HG02623 (cell line): ENCODE measurements around the gene NDUFA5.
A peak's percentile ranks its signal among the peaks of the same experiment; 100 is the strongest.
"Not testable (repeated sequence)": the region's sequence is repeated elsewhere in the genome, so short reads cannot be mapped to it uniquely, and the experiment has no call there.

Experiments
- ATAC-seq: cut with Tn5 transposase; IDR thresholded peaks from one replicate; pipeline ENCODE4 v1.9.1; 2021; ENCODE audit warnings: moderate library complexity; ENCODE audit not compliant: unreplicated experiment

NDUFA5 gene

DNA sequence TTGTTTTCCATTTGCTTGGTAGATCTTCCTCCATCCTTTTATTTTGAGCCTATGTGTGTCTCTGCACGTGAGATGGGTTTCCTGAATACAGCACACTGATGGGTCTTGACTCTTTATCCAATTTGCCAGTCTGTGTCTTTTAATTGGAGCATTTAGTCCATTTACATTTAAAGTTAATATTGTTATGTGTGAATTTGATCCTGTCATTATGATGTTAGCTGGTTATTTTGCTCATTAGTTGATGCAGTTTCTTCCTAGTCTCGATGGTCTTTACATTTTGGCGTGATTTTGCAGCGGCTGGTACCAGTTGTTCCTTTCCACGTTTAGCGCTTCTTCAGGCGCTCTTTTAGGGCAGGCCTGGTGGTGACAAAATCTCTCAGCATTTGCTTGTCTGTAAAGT is 31.1 kb downstream of the NDUFA5 start:
- ATAC-seq: not testable (repeated sequence)

DNA sequence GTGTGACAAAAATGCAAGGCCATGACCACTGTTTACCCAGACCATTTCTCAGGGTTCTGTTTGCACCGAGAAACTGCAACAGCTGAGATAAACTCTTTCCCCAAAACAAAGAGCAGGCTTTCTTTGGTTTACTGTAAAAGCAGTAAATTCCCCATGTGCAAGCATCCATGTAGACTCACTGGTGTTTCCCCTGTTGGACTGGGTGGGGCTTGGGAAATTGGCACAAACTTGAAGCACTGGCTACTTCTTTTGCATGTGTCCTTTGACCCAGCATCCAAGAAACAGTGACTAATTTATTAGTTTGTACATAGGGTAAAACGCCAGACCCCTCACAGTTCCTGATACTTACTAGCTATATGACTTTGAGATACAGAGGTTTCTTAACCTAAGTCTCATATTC is 35.6 kb downstream of the NDUFA5 start:
- no peak for ATAC-seq

DNA sequence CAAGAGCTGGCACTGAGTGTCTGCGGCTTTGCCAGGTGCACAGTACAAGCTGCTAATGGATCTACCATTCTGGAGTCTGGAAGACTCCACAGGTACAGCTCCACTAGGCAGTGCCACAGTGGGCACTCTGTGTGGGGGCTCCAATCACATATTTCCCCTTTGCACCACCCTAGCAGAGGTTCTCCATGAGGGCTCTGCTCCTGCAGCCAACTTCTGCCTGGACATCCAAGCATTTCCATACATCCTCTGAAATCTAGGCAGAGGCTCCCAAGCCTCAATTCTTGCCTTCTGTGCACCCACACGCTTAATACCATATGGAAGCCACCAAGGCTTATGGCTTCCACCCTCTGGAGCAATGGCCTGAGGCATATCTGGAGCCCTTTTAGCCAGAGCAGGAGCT is 52.4 kb downstream of the NDUFA5 start:
- ATAC-seq: no peak

DNA sequence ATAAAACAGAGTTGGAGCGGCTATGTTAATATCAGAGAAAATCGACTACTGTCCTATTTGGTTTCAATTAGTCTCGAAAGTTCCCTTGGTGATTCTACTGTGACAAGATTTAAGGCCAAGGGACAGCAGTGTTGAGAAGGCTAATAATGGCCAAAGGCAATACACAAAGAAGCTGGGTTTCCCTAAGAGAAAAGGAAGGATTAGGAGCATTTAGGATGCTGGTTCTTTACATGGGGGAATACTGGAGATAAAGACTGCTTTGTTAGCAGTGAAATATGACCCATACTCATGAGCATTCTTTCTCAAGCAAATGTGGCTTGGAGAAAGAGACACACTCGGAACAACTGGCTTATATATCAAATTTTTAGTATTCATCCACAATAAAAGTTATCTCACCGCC is 55.4 kb downstream of the NDUFA5 start:
- no peak for ATAC-seq

DNA sequence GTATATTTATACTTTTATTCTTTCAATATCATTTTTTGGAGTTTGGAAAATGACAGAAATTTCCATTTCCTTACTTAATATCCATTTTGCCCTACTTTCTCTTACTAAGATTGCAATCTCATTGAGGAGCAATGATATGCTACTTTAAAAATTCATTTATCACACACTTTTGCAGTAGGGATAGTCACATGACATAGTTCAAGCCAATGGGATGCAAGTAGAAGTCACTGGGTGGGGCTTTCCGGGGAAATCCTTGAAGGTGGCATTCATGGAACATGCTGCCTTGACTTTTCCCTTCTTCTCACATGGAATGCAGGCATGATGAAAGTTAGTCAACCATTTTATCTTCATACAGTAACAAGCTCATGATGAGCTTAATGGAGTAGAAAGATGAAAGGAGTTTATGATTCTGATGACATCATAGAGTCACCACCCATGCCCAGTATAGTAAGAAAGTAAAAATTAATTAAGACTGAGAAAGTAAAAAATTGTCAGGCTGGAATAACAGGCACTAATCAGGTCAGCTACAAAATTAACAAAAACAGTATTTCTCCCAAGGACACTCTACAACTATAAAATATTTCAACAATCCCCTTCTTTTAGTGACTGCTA is 56.6 kb downstream of the NDUFA5 start:
- ATAC-seq: no peak

DNA sequence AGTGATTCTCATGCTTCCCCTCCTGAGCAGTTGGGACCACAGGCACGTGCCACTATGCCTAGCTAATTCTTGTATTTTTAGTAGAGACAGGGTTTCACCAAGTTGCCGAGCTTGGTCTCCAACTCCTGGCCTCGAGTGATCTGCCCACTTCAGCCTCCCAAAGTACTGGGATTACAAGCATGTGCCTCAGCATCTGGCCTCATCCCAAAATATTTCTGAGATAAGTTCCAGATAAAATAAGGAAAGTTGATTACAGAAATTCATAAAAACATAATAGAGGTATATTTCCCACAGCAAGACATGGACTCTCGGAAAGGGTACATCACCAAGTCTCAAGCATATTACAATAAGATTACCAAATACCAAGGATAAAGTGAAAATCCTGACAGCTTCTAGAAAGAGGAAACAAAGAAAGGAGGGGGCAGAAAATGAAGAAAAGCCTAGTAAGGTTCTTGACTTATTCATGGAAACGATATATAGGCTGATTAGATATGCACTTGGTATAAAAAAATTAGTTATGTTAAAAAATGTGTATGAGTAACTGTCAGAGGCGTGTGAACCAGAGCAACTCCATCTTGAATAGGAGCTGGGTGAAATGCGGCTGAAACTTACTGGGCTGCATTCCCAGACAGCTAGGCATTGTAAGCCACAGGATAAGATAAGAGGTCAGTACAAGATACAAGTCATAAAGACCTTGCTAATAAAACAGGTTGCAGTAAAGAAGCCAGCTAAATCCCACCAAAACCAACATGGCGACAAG is 58.2 kb downstream of the NDUFA5 start:
- no peak for ATAC-seq

DNA sequence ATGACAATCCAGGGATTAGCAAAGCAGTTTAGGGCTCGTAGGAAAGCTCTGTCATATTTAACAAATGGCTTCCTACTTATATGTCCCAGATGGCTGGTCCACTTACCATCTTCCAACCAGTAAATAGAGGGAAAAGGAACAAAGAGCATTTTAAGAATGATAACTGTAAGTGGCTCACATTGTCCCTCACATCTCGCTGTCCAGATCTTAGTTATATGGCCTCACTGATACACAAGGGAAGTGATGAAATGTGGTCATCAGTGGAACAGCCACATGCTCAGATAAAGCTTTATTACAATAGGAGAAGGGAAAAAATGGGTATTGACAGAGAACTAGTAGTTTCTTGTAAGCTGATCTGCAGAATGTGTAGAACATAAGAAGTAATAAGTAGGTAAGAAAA is 59.0 kb downstream of the NDUFA5 start:
- no peak for ATAC-seq

DNA sequence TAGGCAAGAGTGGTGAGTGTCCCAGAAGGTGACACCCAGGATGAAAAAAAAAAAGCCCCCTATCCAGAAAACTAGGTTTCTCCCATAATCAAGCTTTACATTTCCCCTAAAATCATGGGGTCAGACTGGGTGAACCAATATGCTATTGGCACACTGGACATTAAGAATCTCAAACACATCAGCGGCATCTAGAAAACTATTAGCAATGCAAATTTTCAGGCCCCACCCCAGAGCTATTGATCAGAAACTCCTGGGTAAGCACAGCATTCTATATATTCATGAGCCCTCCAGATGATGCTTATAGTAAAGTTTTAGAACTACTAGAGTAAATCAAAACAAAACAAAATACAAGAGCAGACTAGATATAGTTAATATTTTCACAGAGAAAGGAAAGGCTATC is 59.6 kb downstream of the NDUFA5 start:
- ATAC-seq: no peak

DNA sequence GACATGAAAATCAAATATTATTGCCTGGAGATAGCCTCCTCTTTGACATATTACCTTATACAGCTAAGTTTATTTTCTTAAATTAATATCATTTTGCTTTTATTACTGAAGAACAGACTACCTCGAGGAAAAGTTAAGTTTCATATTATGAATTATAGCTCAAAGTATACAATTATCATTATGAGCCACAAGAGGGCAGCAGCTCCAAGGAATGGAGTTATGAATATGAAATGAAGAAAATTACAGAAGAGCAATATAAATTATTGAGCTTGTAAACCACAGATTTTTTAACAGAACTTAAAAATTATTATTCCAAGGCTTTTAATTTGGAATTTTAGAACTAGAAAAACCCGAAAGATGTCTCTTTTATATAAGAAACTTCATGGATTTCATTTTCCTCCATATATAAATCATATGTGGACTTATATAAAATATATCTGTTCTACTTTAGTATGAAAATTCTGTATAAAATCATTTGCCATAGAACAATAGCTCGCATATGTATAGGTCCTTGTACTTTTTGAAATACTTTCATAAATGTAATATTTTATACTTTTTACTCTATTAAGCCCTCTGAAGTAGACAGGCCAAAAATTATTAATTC is 63.3 kb downstream of the NDUFA5 start:
- ATAC-seq: peak; percentile 62

DNA sequence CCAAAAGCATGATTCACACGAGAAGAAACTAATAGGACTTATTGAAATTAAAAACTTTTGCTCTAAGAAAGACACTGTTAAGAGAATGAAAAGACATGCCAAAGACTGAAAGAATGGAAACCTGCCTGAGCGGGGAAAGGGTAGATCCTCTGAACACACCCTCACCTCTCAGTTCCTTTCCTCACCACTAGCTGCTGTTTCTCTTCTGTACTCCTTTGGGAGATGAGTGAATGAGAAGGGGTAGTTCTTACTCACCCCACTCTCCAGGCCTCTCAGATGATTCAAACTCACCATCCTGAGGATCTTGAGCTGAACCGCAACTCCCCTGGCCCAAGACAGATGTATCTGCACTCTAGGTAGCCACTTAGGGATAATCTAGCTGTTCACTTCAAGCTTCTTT is 65.1 kb downstream of the NDUFA5 start:
- ATAC-seq: peak; percentile 64
